Measurements from ENCODE around the gene FRMD5.

The FRMD5 gene

DNA sequence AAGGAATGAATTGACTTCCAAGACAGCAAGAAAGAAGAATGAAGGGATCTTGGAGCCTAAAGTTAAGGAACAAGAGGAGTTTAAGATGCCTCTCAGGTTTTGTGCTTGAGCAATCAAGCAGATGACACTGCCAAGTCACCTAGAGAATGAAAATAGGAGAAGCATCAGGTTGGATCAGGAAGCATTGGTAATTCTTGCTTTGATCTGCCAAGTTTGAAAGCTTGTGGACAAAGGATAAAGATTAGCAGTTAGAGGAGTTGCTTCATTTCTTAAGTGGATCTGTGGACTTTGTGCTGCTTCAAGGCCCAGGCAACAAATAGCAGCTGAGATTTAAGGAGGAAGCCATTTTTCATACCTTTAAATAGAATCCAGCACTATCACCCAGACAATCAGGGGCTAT is 35.6 kb downstream of the FRMD5 start:
- no peak for DNase-seq

DNA sequence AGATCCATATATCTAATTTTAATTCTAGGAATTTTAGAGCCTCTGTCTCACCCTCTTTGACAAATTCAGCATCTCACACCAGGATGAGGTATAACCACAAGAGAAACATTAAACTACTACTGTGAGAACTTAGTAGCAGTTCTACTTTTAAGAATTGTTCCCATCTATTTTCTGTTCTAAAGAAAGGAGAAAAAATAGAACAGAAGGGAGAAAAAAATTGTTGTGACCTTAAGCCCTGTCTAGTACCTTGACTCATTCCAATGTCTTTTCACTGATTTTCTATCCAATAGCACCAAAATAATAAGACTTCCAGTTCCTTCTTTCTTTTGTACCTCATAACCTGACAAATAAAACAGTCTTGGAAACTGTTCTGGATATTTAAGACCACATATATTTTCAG is 37.0 kb downstream of the FRMD5 start:
- DNase-seq: no peak

- DNase-seq: no peak
These were observed 37.4 kb downstream of the FRMD5 start for GRCh38 chr15:44157679-44158078.

GRCh38 chr15:44153352-44153751 is 41.7 kb downstream of the FRMD5 start:
- no peak for DNase-seq

DNA sequence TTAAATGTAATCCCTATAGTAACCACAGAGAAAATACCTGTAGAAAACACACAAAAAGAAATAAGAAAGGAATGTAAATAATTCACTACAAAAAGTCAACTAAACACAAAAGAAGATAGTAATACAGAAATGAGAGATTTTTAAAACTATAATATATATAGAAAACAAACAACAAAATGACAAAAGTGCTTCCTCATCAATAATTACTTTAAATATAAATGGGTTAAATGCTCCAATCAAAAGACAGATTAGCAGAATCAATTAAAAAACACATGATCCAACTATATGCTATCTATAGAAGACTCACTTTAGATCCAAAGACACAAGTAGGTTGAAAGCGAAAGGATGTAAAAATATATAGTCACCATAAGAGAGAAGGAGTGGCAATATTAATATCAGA is 45.8 kb downstream of the FRMD5 start:
- DNase-seq: no peak

DNA sequence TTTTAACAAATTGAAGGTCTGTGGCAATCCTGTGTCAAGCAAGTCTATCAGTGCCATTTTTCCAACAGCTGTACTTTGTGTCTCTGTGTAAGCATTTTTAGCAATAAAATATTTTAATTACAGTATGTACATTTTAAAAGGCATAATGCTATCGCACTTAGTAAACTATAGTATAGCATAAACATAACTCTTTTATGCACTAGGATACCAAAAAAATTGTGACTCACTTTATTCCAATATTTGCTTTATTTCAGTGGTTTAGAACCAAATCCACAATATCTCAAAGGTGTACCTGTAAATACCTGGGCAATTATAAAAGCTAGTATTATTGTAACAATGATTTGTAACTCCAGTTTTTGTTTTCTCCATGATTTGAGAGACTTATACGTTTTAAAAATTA is 46.5 kb downstream of the FRMD5 start:
- no peak for DNase-seq

DNA sequence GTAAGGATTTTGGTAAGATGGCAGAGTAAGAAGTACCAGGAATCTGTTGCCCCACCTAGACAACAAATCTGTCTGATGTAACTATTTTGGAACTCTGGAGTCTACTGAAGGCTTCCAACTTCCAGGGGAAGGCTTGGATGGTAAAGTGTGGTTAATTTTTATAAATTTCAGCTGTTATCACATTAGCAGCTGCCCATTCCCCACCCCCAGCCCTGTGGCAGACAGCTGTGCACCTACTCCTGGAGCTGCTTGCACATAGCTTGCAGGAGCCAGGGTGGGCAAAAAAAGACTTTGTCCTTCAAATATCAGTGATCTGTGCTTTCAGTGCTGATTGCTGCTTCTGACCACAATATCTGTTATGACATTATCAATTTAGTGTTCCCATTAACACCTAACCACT is 47.4 kb downstream of the FRMD5 start:
- DNase-seq: no peak

DNA sequence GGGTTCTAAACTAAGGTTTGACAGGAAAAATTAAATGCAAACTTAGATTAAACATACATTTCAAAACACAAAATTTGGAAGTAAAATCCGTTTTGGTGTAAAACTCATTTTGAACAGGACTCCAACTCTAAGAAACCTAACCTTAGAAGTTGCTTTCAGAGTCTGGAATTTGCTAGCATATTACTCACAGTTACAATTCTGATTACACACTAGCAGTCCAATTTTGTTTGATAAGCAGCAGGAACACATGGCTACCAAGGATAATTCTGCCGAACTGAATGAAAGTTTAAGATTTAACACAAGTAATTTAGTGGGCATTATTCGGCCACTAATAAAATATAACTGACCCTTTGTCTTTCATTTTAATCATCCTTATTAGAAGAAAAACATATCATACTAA is 49.6 kb downstream of the FRMD5 start:
- DNase-seq: no peak

DNA sequence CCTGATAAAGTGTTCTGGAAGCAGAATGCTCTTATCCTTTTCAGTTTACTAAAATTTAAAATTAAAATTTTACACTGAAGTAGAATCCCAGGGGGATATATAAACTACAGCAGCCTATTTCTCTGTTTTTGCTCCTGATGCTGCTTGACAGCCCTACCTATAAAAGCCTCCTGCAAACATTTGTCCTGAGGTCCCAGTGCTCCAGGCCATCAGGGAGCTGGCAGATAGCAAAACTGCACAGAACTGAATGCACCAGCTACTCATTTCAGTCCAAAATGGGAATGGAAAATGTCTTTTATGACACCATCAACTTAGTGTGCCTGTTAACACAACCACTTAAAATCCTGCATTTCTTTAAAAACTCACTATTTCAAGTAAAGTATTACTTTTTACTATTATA is 50.1 kb downstream of the FRMD5 start:
- DNase-seq: no peak

DNA sequence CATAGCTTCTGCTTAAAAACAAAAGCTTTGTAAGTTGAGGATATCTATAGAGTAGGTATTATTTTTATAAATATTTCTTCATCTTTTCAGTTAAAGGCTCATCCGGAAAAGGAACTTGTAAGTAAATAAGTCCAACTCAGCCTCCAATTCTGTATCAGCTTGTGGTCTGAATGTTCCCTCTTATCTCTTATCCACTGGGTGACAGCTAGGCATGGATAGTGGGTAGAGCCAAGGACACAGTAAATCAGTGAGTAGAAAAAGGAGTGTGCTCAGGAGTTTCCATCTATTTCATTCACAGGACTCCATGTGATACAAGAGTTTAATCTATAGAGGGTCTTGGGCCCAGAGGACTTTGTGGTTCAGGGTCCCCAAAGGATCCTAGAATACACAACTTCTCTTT is 50.9 kb downstream of the FRMD5 start:
- DNase-seq: no peak

GRCh38 chr15:44137750-44138149 is 57.3 kb downstream of the FRMD5 start:
- no peak for DNase-seq

DNA sequence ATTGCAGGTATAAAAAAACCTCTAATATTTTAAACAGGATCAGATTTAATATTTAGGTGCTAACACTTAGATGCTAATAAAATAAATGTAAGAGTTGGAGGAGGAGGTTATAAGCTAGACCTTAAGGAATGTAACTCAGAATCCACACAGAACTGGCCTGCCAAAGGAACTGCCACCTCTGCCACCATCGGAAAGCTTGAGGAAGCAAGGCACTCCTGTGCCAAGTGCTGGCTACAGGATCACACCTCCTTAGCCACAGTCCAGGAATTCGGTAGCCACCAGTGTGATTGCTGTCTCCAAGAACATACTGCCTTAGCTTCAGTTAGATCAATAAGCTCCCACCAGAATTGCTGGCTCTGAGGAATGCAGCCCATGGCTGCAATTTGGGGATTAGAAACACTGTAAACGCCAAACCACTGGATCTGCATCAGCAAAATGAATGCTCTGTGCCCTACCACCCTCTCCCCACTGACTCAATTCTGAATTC is 58.0 kb downstream of the FRMD5 start:
- DNase-seq: no peak

- DNase-seq: no peak
These were observed 63.0 kb downstream of the FRMD5 start for GRCh38 chr15:44132057-44132456.

- DNase-seq: no peak
These were observed 64.3 kb downstream of the FRMD5 start for GRCh38 chr15:44130778-44131177.

- DNase-seq: no peak
These were observed 65.2 kb downstream of the FRMD5 start for GRCh38 chr15:44129911-44130310.

- DNase-seq: no peak
These were observed 66.6 kb downstream of the FRMD5 start for GRCh38 chr15:44128443-44128842.

DNA sequence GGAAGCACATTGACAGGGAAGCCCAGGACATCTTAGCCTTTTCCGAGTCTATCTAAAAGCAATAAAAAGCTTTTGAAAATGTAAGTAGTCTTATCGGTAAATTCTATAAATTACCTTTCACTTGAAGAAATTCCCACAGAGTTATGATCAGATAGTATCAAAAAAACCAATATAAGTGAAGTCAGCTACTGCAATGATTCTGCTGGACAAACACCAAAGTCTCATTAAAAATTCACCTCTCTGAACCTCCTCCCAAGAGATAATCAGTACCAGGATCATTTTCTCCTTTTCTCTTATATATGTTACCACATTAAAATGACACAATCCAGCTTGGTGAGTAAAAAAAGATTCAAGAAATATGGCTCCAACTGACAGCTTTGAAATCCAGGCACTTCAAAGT is 69.2 kb downstream of the FRMD5 start:
- no peak for DNase-seq

DNA sequence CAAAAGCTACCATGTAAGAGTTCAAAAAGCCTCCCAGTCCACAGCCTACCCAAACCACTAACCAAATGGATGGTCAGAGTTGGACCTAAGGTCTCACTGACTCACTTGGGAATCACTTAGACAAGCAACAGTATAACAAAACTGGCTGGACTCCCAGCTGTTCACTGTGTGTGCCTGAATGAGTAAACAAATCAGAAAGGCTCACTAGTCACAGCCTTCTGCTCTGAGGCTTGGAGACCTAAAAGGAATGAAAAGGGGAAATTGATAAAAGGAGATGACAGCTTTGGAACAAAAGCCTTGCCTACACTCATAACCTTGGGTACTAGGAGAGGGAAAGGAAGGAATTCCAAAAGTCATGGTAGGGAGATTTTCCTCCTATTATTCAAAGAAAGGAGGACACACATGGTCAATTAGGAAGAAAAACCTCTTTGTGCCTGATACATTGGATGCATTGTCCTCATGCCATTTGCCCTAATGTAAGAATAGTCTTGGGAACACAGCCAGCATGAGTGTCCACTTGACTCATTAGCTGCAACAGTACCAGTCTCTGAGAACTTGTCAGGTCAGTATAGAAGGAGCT is 92.3 kb downstream of the FRMD5 start:
- DNase-seq: no peak

DNA sequence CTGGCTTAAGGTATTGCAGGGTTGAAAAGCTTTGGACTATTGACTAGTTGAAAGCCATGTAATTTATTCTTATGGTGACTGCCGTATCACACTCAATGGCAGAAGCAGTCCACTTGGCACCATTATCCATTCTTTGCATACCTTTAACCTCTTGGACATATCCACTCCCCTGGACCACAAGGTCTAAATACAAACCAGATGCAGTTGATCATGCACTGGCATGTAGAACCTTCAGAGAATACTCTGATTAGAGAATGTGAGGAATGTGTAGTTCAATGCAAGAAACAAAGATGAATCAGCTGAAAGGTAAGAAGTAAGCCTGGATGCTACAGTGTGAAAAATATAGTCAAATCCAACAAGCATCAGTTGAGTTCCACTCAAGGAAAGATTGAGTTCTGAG is 93.1 kb downstream of the FRMD5 start:
- no peak for DNase-seq

DNA sequence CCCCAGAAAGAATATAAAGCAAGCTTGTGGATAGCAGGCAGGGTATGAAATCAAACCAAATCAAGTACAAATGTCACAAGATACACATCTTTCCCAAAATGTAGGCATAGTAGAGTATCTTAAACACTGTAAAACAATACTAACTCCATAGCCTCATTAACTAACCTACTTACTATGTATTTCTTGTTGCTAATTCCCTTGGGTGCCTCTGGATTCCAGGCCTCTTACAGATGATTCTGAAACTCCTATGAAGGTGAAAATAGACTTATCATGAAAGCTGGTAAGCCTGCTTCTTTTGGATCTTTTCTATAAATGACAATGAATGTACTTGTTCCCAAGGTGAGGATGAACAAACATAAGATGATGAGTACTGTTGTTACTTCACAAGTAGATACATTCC is 93.8 kb downstream of the FRMD5 start:
- DNase-seq: no peak

DNA sequence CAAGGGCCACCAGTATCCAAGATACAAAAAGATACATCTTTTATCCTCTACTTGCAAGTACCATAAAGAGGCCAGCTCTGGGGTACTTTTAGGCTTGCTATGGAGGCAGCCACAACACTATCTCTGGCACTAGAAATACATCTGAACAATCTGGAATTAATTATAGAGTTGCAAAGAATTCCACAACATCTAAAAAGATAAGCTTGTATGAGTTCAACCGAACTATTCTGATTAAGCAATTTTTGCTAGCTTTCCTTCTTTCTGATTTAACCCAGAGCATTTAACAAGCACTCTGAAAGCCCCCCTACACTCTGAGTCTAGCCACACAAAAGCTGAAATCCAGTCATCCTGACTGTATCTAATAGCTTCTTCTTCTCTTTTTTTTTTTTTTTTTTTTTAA is 95.4 kb downstream of the FRMD5 start:
- no peak for DNase-seq

GRCh38 chr15:44097552-44097951 is 97.5 kb downstream of the FRMD5 start:
- DNase-seq: no peak

DNA sequence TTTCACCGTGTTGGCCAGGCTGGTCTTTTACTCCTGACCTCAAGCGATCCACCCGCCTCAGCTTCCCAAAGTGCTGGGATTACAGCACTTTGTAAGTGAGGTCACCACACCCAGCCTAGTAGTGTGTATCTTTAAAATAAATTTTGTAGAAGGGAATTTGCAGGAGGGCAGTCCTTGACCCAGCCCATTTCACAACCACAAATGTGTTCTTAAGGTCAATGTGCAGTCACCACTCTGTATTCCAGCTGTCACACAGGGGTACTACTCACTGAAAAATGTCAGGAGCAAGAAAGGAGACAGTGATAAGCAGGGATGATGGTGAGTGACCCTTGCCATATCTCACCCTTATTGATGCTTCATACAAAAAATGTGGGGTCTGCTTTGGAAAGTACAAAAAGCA is 98.5 kb downstream of the FRMD5 start:
- DNase-seq: no peak

GRCh38 chr15:44094781-44095180 is 100.3 kb downstream of the FRMD5 start:
- DNase-seq: no peak

DNA sequence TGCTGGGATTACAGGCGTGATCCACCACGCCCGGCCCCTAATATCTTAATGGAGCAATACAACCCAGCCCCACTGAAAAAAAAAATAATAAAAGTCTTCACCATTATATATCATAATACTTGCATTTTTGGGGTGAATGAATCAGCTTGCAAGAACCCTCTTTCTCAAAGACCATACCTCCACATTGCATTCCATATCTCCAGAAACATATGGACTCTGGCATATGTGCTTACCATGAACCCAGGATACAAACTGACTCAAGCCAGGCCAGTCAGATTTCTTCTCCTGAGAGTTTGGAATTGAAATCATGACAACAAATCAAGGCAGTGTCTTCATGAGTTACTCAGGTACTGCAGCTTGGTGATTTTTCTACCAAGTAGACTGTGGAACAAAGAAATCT is 101.2 kb downstream of the FRMD5 start:
- no peak for DNase-seq

DNA sequence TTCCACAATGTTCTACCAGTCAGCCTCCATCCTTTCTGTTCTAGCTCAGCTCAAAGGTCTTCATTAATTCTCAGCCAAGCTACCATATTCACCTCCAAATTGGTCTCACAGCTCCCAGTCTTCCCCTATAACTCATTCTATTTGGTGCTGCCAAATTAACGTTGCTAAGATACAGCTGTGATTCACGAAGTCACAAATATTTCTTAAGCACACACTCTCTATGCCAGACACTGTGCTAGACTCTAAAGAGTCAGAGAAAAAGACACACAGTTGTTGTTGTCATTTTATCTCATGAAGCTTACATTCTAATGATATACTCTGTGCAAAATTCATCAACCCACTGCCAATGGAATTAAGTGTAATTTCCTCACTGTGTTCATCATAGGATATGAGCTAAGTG is 102.8 kb downstream of the FRMD5 start:
- DNase-seq: no peak
